K562 (cell line): ENCODE results near the gene PDGFRA.

ENCODE experiments used
- EP300 ChIP-seq: IDR thresholded peaks from 2 replicates; pipeline ENCODE4 v1.6.1; 2012; ENCODE audit warnings: low read length, improper control_type of control experiment
- ETV1 ChIP-seq: fragments of 450-650 bp; conservative IDR thresholded peaks from 2 replicates; pipeline ENCODE4 v1.6.1; 2016; ENCODE audit warnings: missing genetic modification characterization, control low read depth, low read depth, missing compliant biosample characterization
- HMGXB4 ChIP-seq: sonication (generic); formaldehyde crosslinking; IDR thresholded peaks from 2 replicates; pipeline ENCODE4 v1.8.1; 2023; ENCODE audit warnings: mild to moderate bottlenecking, missing genetic modification reagents
- MYC ChIP-seq, 2 experiments: fragments of 250-450 bp in 1 of 2; sonication (Bioruptor Pico) in 1 of 2; IDR thresholded peaks; 2 replicates each; pipeline versions ENCODE4 v1.5.1 to v1.6.1; 2012 to 2021; ENCODE audit warnings: low read depth in 2 of 2, borderline replicate concordance in 1 of 2, improper control_type of control experiment in 1 of 2, low read length in 1 of 2, mild to moderate bottlenecking in 1 of 2, moderate library complexity in 1 of 2
- SIN3A ChIP-seq, 2 experiments: fragments of 150-350 bp in 1 of 2; IDR thresholded peaks; 2 replicates each; pipeline ENCODE4 v1.6.1; 2011 to 2016; ENCODE audit warnings: borderline replicate concordance in 2 of 2, low read depth in 2 of 2, low read length in 2 of 2, mild to moderate bottlenecking in 2 of 2, moderate library complexity in 2 of 2; ENCODE audit not compliant: control insufficient read depth in 1 of 2
- USF1 ChIP-seq: sonication (generic); formaldehyde crosslinking; IDR thresholded peaks from 2 replicates; pipeline ENCODE4 v1.9.0; 2022; ENCODE audit warnings: mild to moderate bottlenecking, missing genetic modification reagents
- ZNF277 ChIP-seq: fragments of 250-450 bp; sonication (Bioruptor Pico); IDR thresholded peaks from 2 replicates; pipeline ENCODE4 v1.8.0; 2022; ENCODE audit warnings: inconsistent platforms, mild to moderate bottlenecking, moderate library complexity, borderline replicate concordance
- ZNF408 ChIP-seq: fragments of 250-450 bp; sonication (Bioruptor Pico); IDR thresholded peaks from 2 replicates; pipeline ENCODE4 v1.4.0; 2020; ENCODE audit warnings: low read depth, mild to moderate bottlenecking, moderate library complexity

GRCh38 chr4:54227256-54228055 lies 1.6 kb upstream of the PDGFRA start:
- TF ChIP-seq MYC (IDR thresholded peaks at IDR 0.05; ENCODE audit: low read depth, low read length) (no peak), MYC (CRISPR knock-in tag; IDR thresholded peaks at IDR 0.05; ENCODE audit: borderline replicate concordance, low read depth) (no peak), ETV1 (tag) (no peak), USF1 (CRISPR knock-in tag) (no peak), EP300 (no peak), SIN3A (IDR thresholded peaks at IDR 0.05; ENCODE audit: borderline replicate concordance in 2 of 2, control insufficient read depth in 1 of 2, low read depth in 2 of 2, low read length in 2 of 2) (no peak), ZNF277 (CRISPR knock-in tag) (no peak), HMGXB4 (CRISPR knock-in tag) (no peak), ZNF408 (CRISPR knock-in tag) (no peak)
